HG02943 (cell line): ENCODE data around the gene TMEM267.
"Not testable (repeated sequence)": the region's sequence is repeated elsewhere in the genome, so short reads cannot be mapped to it uniquely, and the experiment has no call there.

ENCODE experiments used
- ATAC-seq: cut with Tn5 transposase; IDR thresholded peaks from one replicate; pipeline ENCODE4 v1.9.1; 2021; ENCODE audit warnings: mild to moderate bottlenecking, low read depth, moderate library complexity; ENCODE audit not compliant: unreplicated experiment

Gene TMEM267

GRCh38 chr5:43461066-43461465 lies 22.6 kb downstream of the TMEM267 start:
- ATAC-seq: no peak

- ATAC-seq: no peak
Observed at GRCh38 chr5:43456556-43456955, 27.1 kb downstream of the TMEM267 start.

DNA sequence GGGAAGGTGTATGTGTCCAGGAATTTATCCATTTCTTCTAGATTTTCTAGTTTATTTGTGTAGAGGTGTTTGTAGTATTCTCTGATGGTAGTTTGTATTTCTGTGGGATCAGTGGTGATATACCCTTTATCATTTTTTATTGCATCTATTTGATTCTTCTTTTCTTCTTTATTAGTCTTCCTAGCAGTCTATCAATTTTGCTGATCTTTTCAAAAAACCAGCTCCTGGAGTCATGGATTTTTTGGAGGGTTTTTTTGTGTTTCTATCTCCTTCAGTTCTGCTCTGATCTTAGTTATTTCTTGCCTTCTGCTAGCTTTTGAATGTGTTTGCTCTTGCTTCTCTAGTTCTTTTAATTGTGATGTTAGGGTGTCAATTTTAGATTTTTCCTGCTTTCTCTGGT lies 42.1 kb downstream of the TMEM267 start:
- ATAC-seq: not testable (repeated sequence)

DNA sequence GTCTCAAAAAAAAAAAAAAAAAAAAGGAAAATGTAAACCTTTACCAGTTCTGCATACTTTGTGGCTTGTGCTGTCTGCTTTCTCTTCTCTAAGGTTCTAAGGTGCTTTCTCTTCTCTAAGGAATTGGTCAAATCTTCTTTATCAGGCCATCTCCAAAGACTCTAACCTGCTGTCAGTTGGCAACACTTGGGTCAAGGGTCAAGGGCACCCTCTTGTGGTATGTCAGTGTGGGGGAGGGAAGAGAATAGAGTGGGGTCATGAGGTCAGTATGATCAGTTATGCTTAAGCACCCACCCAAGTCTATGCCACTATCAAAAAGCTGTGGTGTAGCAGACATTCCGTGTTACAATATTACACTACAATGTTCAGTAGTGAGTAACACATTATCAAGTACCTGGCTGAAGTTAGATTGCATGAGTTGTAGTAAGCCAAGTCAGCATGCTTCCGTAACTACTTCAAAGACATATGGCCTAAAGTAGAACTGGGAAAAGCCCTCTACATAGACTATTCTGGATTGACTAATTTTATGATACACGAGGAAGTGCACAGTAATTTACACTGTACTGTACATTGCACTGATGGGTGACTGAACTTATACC lies 46.5 kb downstream of the TMEM267 start:
- ATAC-seq: no peak

GRCh38 chr5:43433382-43433781 lies 50.3 kb downstream of the TMEM267 start:
- no peak for ATAC-seq

DNA sequence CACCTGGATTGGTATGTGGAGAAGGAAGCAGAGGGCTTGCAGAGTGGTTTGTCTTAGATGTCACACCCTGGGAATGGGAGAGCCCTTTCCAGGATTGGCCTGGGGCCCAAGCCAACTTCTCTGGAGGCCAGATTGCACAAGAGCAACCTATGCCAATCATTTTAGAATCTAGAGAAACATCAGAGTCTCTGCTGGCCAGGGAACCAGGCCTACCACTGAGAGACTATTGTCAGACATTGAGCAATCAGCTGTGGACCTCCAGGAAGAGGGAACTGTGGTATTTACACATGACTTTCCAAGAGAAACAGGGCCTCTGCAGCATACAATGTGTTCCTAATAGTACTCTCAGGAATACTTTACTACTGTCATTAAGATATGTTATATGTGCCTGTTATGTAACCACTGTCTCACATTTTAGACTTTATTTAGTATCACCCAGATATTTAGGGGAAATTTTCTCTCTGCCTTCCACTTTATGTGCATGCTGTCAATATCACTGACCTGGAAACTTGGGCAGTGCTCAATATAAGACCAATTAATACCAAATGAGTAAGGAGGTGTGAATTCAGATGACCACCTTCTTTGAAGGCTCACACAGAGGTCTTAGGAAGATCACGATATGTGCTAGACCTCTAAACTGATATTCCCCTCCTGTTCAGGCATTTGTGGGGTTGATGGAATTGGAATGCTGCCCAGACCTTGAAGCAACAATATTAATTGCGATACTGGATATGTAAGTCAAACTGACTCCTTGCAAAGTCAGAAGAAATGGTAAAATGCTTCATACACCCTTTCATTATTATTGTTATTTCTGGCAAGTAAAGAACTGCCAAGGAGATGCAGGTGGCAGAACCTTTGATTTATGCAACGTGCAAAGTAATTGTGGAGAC lies 50.9 kb downstream of the TMEM267 start:
- no peak for ATAC-seq

DNA sequence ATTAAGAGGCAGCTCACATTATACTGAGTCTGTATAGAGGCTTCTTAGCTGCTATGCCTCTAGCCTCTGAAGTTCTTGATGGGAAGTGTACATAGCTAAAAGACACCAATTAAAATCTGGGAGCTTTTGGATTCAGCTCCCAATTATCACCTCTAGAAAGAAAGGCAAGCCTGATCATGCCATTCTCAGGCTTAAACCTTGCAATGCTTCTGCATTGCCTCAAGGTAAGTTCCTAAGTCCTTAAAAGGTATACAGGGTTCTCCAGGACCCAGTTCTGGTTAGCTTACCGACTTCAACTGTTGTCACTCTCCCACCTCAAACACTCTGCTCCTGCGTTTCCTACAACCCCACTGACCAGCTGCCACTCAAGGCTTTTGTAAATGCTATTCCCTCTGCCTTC lies 54.0 kb downstream of the TMEM267 start:
- no peak for ATAC-seq

DNA sequence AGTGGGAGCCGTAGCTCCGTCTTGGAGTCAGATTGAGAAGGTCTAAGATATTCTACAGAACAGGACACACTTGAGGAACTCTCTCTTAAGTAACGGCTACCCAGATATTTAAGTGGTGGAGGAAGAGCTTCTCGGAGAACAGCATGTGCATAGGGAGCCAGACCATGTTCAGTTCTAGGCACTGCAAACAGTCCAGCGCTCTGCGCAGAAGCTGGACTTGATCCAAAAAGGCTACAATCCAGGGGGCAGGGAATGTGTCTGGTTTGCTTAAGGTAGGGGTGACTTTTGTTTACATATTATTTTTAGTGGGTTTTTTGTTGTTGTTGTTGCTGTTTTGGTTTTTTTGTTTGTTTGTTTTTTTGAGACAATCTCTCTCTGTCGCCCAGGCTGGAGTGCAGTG lies 54.6 kb downstream of the TMEM267 start:
- no peak for ATAC-seq

GRCh38 chr5:43427306-43427705 lies 56.4 kb downstream of the TMEM267 start:
- no peak for ATAC-seq

GRCh38 chr5:43425983-43426382 lies 57.7 kb downstream of the TMEM267 start:
- no peak for ATAC-seq

DNA sequence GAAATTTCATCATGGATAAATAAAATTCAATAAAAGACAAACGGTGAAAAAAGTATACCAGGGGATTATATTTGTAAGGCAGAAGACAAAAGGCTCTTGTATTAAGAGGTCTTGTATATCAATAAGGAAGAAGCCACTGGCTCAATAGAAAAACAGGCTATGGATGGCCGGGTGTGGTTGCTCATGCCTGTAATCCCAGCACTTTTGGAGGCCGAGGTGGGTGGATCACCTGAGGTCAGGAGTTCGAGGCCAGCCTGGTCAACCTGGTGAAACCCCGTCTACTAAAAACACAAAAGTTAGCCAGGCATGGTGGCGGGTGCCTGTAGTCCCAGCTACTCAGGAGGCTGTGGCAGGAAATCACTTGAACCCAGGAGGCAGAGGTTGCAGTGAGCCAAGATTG lies 60.6 kb downstream of the TMEM267 start:
- not testable (repeated sequence) for ATAC-seq

- no peak for ATAC-seq
Observed at GRCh38 chr5:43422143-43422542, 61.5 kb downstream of the TMEM267 start.

DNA sequence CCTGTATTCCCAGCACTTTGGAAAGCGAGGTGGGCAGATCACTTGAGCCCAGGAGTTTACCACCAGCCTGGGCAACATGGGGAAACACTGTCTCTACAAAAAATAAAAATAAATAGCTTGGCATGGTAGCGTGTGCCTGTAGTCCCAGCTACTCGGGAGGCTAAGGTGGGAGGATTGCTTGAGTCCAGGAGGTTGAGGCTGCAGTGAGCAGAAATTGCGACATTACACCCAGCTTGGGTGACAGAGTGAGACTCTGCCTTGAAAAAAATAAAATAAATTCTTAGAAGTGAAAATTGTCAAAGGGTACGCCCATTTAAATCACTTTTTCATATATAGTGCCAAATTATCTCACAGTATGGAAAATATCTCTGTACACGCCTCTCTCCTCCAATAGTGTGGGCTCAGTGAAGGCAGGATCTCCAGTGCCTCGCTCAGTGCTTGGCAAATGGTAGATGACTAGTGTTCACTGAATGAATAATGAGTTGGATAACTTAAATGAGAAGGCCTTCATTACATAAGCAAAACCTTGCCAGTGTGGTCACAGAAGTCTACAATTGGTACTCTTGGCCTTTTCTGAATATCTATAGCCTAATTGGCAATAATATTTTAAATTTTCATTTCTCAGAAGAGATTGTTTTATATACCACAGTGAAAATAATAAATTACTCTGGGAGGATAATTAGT lies 62.1 kb downstream of the TMEM267 start:
- no peak for ATAC-seq

- no peak for ATAC-seq
Observed at GRCh38 chr5:43420241-43420640, 63.4 kb downstream of the TMEM267 start.

GRCh38 chr5:43418561-43418960 lies 65.1 kb downstream of the TMEM267 start:
- ATAC-seq: no peak

- ATAC-seq: no peak
Observed at GRCh38 chr5:43416803-43417394, 66.8 kb downstream of the TMEM267 start.

DNA sequence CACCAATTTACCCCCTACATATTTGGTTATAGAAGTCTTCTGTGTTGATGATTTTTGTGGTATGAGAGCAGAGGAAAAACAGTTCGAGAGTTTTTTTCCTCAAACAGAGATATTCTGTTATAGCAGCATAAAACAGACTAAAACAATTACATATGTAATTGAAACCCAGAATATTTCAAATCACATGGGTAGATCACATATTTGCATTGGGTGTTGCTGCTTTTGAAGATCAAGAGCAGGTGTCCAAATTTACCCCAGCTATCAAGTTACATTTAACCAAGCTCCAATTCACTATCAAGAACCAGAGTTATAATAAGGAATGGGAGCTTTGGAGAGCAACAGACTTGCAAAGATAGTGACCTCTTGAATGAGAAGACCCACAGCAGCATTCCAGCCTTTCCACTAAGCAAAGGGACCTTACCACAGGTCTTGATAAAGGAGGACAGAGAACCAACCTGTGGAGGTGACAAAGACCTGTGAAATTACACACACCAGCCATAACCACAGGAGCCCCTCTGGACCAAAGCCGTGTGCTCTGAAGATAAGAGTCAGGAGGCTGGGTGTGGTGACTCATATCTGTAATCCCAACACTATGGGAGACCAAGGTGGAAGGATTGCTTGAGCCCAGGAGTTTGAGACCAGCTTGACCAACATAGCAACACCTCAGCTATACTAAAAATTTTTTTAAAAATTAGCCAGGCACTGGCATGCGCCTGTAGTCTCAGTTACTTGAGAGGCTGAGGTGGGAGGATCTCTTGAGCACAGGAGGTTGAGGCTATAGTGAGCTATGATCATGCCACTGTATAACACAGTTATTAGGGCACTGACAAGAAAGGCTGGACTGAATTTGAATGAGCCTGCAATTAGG lies 67.5 kb downstream of the TMEM267 start:
- no peak for ATAC-seq

- ATAC-seq: no peak
Observed at GRCh38 chr5:43413966-43414365, 69.7 kb downstream of the TMEM267 start.

GRCh38 chr5:43412644-43413043 lies 71.0 kb downstream of the TMEM267 start:
- no peak for ATAC-seq

GRCh38 chr5:43412156-43412555 lies 71.5 kb downstream of the TMEM267 start, which contains the start of gene CCL28:
TSS of gene CCL28 (minus strand) at chr5:43412391. CDS start at chr5:43412316, 75 bp downstream.
- ATAC-seq: no peak
